Endothelial cell of umbilical vein (primary cell): ENCODE measurements around the gene VSIG10. TPM values are rescaled to one million over a fixed set of nuclear protein-coding genes. Genes with fewer than 3 reads are reported as not detected.

ENCODE experiments used
- BruUV-seq: library from RNA; stranded (reverse); fragments of 400-500 nt; replicated peaks from 2 replicates; lab custom pipeline; 2021; lab: Mats Ljungman, UMichigan
- CTCF ChIA-PET: fragments of 300-600, 350-600 bp; sonication (Branson Sonifier 250); formaldehyde crosslinking; loops from one replicate; lab custom pipeline; 2021; ENCODE audit warnings: antibody characterized with exemption, inconsistent platforms; lab: Charles Lee
- POLR2A ChIA-PET: fragments of 300-600, 350-600 bp; sonication (Branson Sonifier 250); formaldehyde crosslinking; loops from one replicate; lab custom pipeline; 2021; ENCODE audit warnings: antibody characterized with exemption, inconsistent platforms; lab: Charles Lee
- DNase-seq: peaks from one replicate; pipeline ENCODE4 v3.0.0-alpha.2; 2011; ENCODE audit warnings: low read depth, low spot score
- FAIRE-seq: peaks from 2 replicates; lab custom pipeline; 2011; peaks lifted over from hg19 to GRCh38; lab: Jason Lieb, UNC
- H2AFZ ChIP-seq: 2 replicates; pipeline ENCODE4 v1.6.0; 2012; ENCODE audit warnings: low read depth, low read length, control low read depth, inconsistent platforms
- H3K27ac ChIP-seq: 2 replicates; pipeline ENCODE4 v1.5.1; 2011; ENCODE audit warnings: low read depth, mild to moderate bottlenecking, control low read depth, low read length, moderate library complexity; ENCODE audit not compliant: insufficient read depth
- H3K27me3 ChIP-seq, 2 experiments: 2 replicates each; pipeline versions ENCODE4 v1.6.0 to v1.6.1; 2011; ENCODE audit warnings: low read length in 2 of 2, mixed read lengths in 1 of 2; ENCODE audit not compliant: control insufficient read depth in 2 of 2, insufficient read depth in 2 of 2
- H3K36me3 ChIP-seq, 2 experiments: 2 replicates in 1 of 2; 3 replicates in 1 of 2; pipeline ENCODE4 v1.5.1; 2011; ENCODE audit warnings: low read length in 2 of 2, mild to moderate bottlenecking in 1 of 2, moderate library complexity in 1 of 2; ENCODE audit not compliant: control insufficient read depth in 2 of 2, insufficient read depth in 2 of 2; ENCODE audit errors: extremely low read depth in 1 of 2
- H3K4me1 ChIP-seq: 3 replicates; pipeline ENCODE4 v1.5.1; 2011; ENCODE audit warnings: mild to moderate bottlenecking, low read length; ENCODE audit not compliant: control insufficient read depth, insufficient read depth; ENCODE audit errors: extremely low read depth
- H3K4me2 ChIP-seq: 2 replicates; pipeline ENCODE4 v1.6.1; 2011; ENCODE audit warnings: low read length, control low read depth, mixed read lengths; ENCODE audit not compliant: insufficient read depth
- H3K4me3 ChIP-seq, 3 experiments: fragments of 200-600 bp in 1 of 3; sonication (generic), shearing (Covaris generic) in 1 of 3; replicated peaks in 1 of 3; 2 replicates each; pipeline ENCODE4 v1.5.1; 2011 to 2016; ENCODE audit warnings: control low read depth in 3 of 3, low read length in 3 of 3, mild to moderate bottlenecking in 2 of 3, inconsistent platforms in 1 of 3, low read depth in 1 of 3, moderate library complexity in 1 of 3; ENCODE audit not compliant: insufficient read depth in 1 of 3
- H3K79me2 ChIP-seq: 2 replicates; pipeline ENCODE4 v1.6.0; 2012; ENCODE audit warnings: low read length, inconsistent platforms; ENCODE audit not compliant: control insufficient read depth, insufficient read depth
- H3K9ac ChIP-seq: replicated peaks from 2 replicates; pipeline ENCODE3; 2011; ENCODE audit warnings: low read length, control low read depth; ENCODE audit not compliant: insufficient read depth; ENCODE audit errors: extremely low read depth
- H3K9me1 ChIP-seq: replicated peaks from 3 replicates; pipeline ENCODE4 v1.6.0; 2011; ENCODE audit warnings: mild to moderate bottlenecking, low read length; ENCODE audit not compliant: control insufficient read depth, insufficient read depth; ENCODE audit errors: extremely low read depth
- H3K9me3 ChIP-seq: replicated peaks from 2 replicates; pipeline ENCODE4 v1.5.1; 2012; ENCODE audit warnings: low read length, inconsistent platforms; ENCODE audit not compliant: control insufficient read depth, insufficient read depth
- H4K20me1 ChIP-seq: replicated peaks from 2 replicates; pipeline ENCODE3; 2011; ENCODE audit warnings: mild to moderate bottlenecking, low read length; ENCODE audit not compliant: control insufficient read depth, insufficient read depth; ENCODE audit errors: extremely low read depth
- CTCF ChIP-seq, 2 donors: IDR thresholded peaks; 1 replicate in 1 of 2; 2 replicates in 1 of 2; pipeline ENCODE4 v1.5.1; 2011; ENCODE audit warnings: low read length in 2 of 2, mild to moderate bottlenecking in 2 of 2, moderate library complexity in 2 of 2, control low read depth in 1 of 2, inconsistent platforms in 1 of 2, low read depth in 1 of 2; ENCODE audit not compliant: insufficient read depth in 1 of 2; ENCODE audit errors: extremely low read depth in 1 of 2
- EZH2 ChIP-seq: IDR thresholded peaks from 2 replicates; pipeline ENCODE4 v1.6.1; 2012; ENCODE audit warnings: borderline replicate concordance, low read depth, mild to moderate bottlenecking, moderate library complexity, low read length, inconsistent platforms; ENCODE audit not compliant: severe bottlenecking
- FOS ChIP-seq: IDR thresholded peaks from 2 replicates; pipeline ENCODE4 v1.6.1; 2011; ENCODE audit warnings: mild to moderate bottlenecking, low read length, moderate library complexity, borderline replicate concordance; ENCODE audit not compliant: insufficient read depth
- GATA2 ChIP-seq: IDR thresholded peaks from 2 replicates; pipeline ENCODE4 v1.7.0; 2011; ENCODE audit warnings: low read depth, mild to moderate bottlenecking, moderate library complexity, mixed read lengths, low read length; ENCODE audit not compliant: insufficient read length, insufficient read depth
- JUN ChIP-seq: IDR thresholded peaks from 2 replicates; pipeline ENCODE4 v1.6.1; 2011; ENCODE audit warnings: borderline replicate concordance, low read depth; ENCODE audit not compliant: insufficient read length, insufficient read depth
- MYC ChIP-seq: IDR thresholded peaks from one replicate; pipeline ENCODE4 v1.6.1; 2011; ENCODE audit warnings: mild to moderate bottlenecking, low read depth, low read length
- POLR2A ChIP-seq: IDR thresholded peaks from 2 replicates; pipeline ENCODE4 v1.6.1; 2012; ENCODE audit warnings: low read depth, mild to moderate bottlenecking, control low read depth, low read length
- POLR2AphosphoS5 ChIP-seq: IDR thresholded peaks from 2 replicates; pipeline ENCODE4 v1.6.1; 2012; ENCODE audit warnings: low read depth, mild to moderate bottlenecking, control low read depth, low read length, moderate library complexity; ENCODE audit not compliant: insufficient read depth
- dilution Hi-C: fragments of 300-500 bp; cut with MboI; formaldehyde crosslinking; loops from one replicate; pipeline ENCODE4 v1.15.0; 2019; ENCODE audit warnings: low sequenced_read_pairs; ENCODE audit not compliant: extremely low pct_ligation_motif_present
- intact Hi-C: fragments of 100-400 bp; cut with micrococcal nuclease; formaldehyde crosslinking; loops from one replicate; pipeline ENCODE4 v1.10.0; 2022
- polyA plus RNA-seq, 4 experiments: library from polyadenylated mRNA; depleted of rRNA in 3 of 4; stranded (reverse) in 3 of 4; unstranded in 1 of 4; fragments of >200 nt; gene quantifications; 2 replicates each; pipeline versions ENCODE4 v1.2.1 to v1.2.3, GENCODE V29; 2011 to 2012; ENCODE audit warnings: missing spikeins in 1 of 4
- total RNA-seq: library from RNA; stranded (reverse); gene quantifications from 2 replicates; pipeline ENCODE4 v1.2.3, GENCODE V29; 2021
- TF ChIP-seq, protein P1 (sequence below): IDR thresholded peaks from 2 replicates; pipeline ENCODE4 v1.6.1; 2011; ENCODE audit not compliant: insufficient read depth, insufficient read length

The VSIG10 gene
- total and polyA plus RNA-seq, 2 donors (not counting 3 experiments of a cell fraction or from before 2014, with no cell fraction given), result 16.3 to 38.4 TPM

DNA sequence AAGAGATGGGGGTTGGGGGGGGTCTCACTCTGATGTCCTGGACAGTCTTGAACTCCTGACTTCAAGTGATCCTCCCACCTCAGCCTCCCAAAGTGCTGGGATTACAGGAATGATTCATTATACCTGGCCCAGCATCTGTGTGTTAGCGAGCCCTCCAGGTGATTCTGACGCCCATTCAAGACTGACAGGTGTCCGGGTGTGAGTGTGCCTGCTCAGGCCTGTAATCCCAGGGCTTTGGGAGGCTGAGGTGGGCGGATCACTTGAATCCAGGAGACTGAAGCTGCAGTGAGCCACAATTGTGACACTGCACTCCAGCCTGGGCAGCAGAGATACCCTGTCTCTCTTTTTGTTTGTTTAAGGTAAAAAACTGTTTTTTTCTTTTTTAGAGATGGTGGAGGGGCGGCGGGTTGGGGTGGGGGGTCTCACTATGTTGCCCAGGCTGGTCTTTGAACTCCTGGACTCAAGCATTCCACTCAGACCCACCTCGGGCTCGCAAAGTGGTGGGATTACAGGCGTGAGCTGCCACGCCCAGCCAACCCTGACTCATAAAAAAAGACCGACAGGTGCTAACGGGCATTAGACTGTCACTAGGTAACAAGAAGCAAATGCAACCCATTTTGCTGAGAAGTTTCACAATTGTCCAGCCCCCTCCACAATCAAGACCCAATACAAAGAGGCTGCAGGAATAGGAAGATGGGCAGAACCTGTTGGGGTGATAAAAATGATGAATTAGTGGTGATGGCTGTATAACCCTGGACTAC, 4.7 kb downstream of the VSIG10 start:
- no peak overlapping the region for H3K9ac ChIP-seq
- H2AFZ ChIP-seq, result no peak overlapping the region
- no peak overlapping the region for H3K4me3 ChIP-seq
- dilution Hi-C loops, result no loop called here
- no peak overlapping the region for H3K4me2 ChIP-seq
- H3K9me1 ChIP-seq, result no peaks in the 10 kb centered on the region
- no TSS peak for BruUV-seq
- no peaks in the 10 kb centered on the region for H3K79me2 ChIP-seq
- peaks cover 7% of the 10 kb centered on the region for H3K4me1 ChIP-seq
- ChIA-PET POLR2A (no interaction called here), CTCF (no interaction called here)
- H3K36me3 ChIP-seq, result no peaks in the 10 kb centered on the region
- DNase-seq (no peak), FAIRE-seq (no peak)
- TF ChIP-seq GATA2, result no peak
- no peak for TF ChIP-seq POLR2A
- no peak for TF ChIP-seq CTCF (IDR thresholded peaks at IDR 0.05; ENCODE audit: extremely low read depth in 1 of 2, insufficient read depth in 1 of 2, low read depth in 1 of 2, low read length in 2 of 2)
- TF ChIP-seq POLR2AphosphoS5, result no peak
- H3K9me3 ChIP-seq, result no peaks in the 10 kb centered on the region
- no peak overlapping the region for H3K27ac ChIP-seq
- intact Hi-C loops, result no loop called here
- H3K27me3 ChIP-seq, result no peaks in the 10 kb centered on the region
- no peaks in the 10 kb centered on the region for H4K20me1 ChIP-seq

DNA sequence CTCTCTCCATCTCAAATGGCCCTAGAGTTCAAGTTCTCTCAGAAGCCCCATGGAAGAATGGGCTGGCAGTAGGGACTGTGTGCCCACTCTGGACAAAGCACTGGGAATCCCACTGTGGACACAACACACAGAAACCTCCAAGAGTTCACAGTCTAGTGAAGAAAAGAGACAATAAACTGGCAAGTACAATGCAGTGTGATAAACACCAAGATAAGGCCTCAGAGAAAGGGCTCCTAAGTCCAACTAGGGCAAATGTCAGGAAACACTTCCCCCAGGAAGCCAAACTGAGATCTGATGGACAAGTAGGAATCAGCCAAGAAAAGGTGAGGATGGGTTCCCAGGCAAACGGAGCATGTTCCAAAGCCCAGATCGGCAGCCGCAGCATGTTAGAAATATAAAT, 5.4 kb downstream of the VSIG10 start:
- Histone ChIP-seq H3K4me2 (no peak overlapping the region), H2AFZ (no peak overlapping the region), H3K9me3 (no peaks in the 10 kb centered on the region), H3K27me3 (no peaks in the 10 kb centered on the region), H4K20me1 (no peaks in the 10 kb centered on the region), H3K4me1 (peaks cover 7% of the 10 kb centered on the region), H3K27ac (no peak overlapping the region), H3K4me3 (no peak overlapping the region), H3K9me1 (no peaks in the 10 kb centered on the region), H3K9ac (no peak overlapping the region), H3K79me2 (no peaks in the 10 kb centered on the region), H3K36me3 (no peaks in the 10 kb centered on the region)
- no peak for TF ChIP-seq FOS
- no peak for TF ChIP-seq JUN
- TF ChIP-seq POLR2A, result no peak
- TF ChIP-seq EZH2, result no peak
- TF ChIP-seq GATA2, result no peak
- no peak for TF ChIP-seq MYC
- TF ChIP-seq CTCF (IDR thresholded peaks at IDR 0.05; ENCODE audit: extremely low read depth in 1 of 2, insufficient read depth in 1 of 2, low read depth in 1 of 2, low read length in 2 of 2), result no peak
- TF ChIP-seq, protein P1, sequence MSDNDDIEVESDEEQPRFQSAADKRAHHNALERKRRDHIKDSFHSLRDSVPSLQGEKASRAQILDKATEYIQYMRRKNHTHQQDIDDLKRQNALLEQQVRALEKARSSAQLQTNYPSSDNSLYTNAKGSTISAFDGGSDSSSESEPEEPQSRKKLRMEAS, result no peak
- TF ChIP-seq POLR2AphosphoS5, result no peak
- no peak for DNase-seq
- no peak for FAIRE-seq
- dilution Hi-C loops, result no loop called here
- ChIA-PET CTCF (no interaction called here), POLR2A (no interaction called here)
- intact Hi-C loops, result no loop called here
- no TSS peak for BruUV-seq
